DND-41 (cell line): ENCODE results near the gene ADARB2.

Source experiments
- ATAC-seq: fragments of 200-7000 bp; cut with Tn5 transposase; 3 replicates; pipeline ENCODE4 v1.9.1; 2021; ENCODE audit warnings: low read depth; ENCODE audit not compliant: insufficient read depth
- DNase-seq: peaks from one replicate; pipeline ENCODE4 v3.0.0-alpha.2; 2020
- H2AFZ ChIP-seq: 2 replicates; pipeline ENCODE4 v1.6.0; 2012; ENCODE audit warnings: low read depth, low read length
- H3K27ac ChIP-seq: 2 replicates; pipeline ENCODE4 v1.5.1; 2012; ENCODE audit warnings: low read length, inconsistent platforms
- H3K27me3 ChIP-seq: fragments of 200-600 bp; sonication (generic); 2 replicates; pipeline ENCODE4 v1.6.0; 2012; ENCODE audit warnings: low read length, mild to moderate bottlenecking, inconsistent platforms; ENCODE audit not compliant: insufficient read depth, poor library complexity
- H3K36me3 ChIP-seq: 2 replicates; pipeline ENCODE4 v1.5.1; 2012; ENCODE audit warnings: low read length, inconsistent platforms; ENCODE audit not compliant: insufficient read depth
- H3K4me1 ChIP-seq: 2 replicates; pipeline ENCODE4 v1.5.1; 2012; ENCODE audit warnings: mild to moderate bottlenecking, low read length; ENCODE audit not compliant: insufficient read depth
- H3K4me2 ChIP-seq: 2 replicates; pipeline ENCODE4 v1.6.0; 2012; ENCODE audit warnings: mild to moderate bottlenecking, moderate library complexity, low read length, inconsistent platforms; ENCODE audit not compliant: insufficient read depth
- H3K4me3 ChIP-seq, 2 experiments: fragments of 200-600 bp in 1 of 2; shearing (Covaris generic) in 1 of 2; 2 replicates each; pipeline ENCODE4 v1.5.1; 2012 to 2016; ENCODE audit warnings: inconsistent platforms in 2 of 2, low read length in 2 of 2, mild to moderate bottlenecking in 2 of 2, low read depth in 1 of 2, moderate library complexity in 1 of 2
- H3K79me2 ChIP-seq: 2 replicates; pipeline ENCODE4 v1.6.0; 2012; ENCODE audit warnings: low read length, inconsistent platforms; ENCODE audit not compliant: insufficient read depth
- H3K9ac ChIP-seq: 2 replicates; pipeline ENCODE4 v1.6.0; 2012; ENCODE audit warnings: low read depth, mild to moderate bottlenecking, inconsistent platforms, low read length, moderate library complexity
- H3K9me3 ChIP-seq: 2 replicates; pipeline ENCODE4 v1.5.1; 2012; ENCODE audit warnings: low read length, moderate library complexity, mild to moderate bottlenecking, inconsistent platforms; ENCODE audit not compliant: insufficient read depth, severe bottlenecking
- H4K20me1 ChIP-seq: 2 replicates; pipeline ENCODE4 v1.6.0; 2012; ENCODE audit warnings: low read length; ENCODE audit not compliant: insufficient read depth
- CTCF ChIP-seq: IDR thresholded peaks from 2 replicates; pipeline ENCODE4 v1.5.1; 2012; ENCODE audit warnings: borderline replicate concordance, low read length, moderate library complexity, mild to moderate bottlenecking; ENCODE audit not compliant: poor library complexity, severe bottlenecking; ENCODE audit errors: extremely low read depth
- EZH2 ChIP-seq: IDR thresholded peaks from 3 replicates; pipeline ENCODE4 v1.6.1; 2012; ENCODE audit warnings: borderline replicate concordance, low read depth, mild to moderate bottlenecking, moderate library complexity, low read length, inconsistent platforms; ENCODE audit not compliant: severe bottlenecking

Gene ADARB2

GRCh38 chr10:1308173-1308961, 429.0 kb downstream of the ADARB2 start:
- Histone ChIP-seq H2AFZ (no peak overlapping the region), H3K4me2 (no peak overlapping the region), H3K79me2 (no peaks in the 10 kb centered on the region), H3K9me3 (no peaks in the 10 kb centered on the region), H3K27me3 (no peaks in the 10 kb centered on the region), H3K4me1 (peaks cover 2% of the 10 kb centered on the region; the same call in 1 of the 2 replicates), H3K9ac (no peak overlapping the region), H3K36me3 (no peaks in the 10 kb centered on the region), H3K27ac (no peak overlapping the region), H4K20me1 (no peaks in the 10 kb centered on the region), H3K4me3 (no peak overlapping the region)
- no peak for ATAC-seq
- DNase-seq = no peak
- TF ChIP-seq EZH2 (no peak), CTCF (no peak)

- Histone ChIP-seq H3K27me3 (no peaks in the 10 kb centered on the region), H3K4me1 (no peaks in the 10 kb centered on the region), H3K79me2 (no peaks in the 10 kb centered on the region), H3K9ac (no peak overlapping the region), H3K4me3 (no peak overlapping the region), H4K20me1 (no peaks in the 10 kb centered on the region), H3K4me2 (no peak overlapping the region), H3K9me3 (no peaks in the 10 kb centered on the region), H3K27ac (no peak overlapping the region), H2AFZ (no peak overlapping the region), H3K36me3 (no peaks in the 10 kb centered on the region)
- TF ChIP-seq EZH2 (no peak), CTCF (peak; percentile 17)
- DNase-seq = no peak
- no peak for ATAC-seq
Measured at GRCh38 chr10:1301143-1301542, 436.2 kb downstream of the ADARB2 start.

- Histone ChIP-seq H3K4me3 (no peak overlapping the region), H3K27me3 (no peaks in the 10 kb centered on the region), H3K36me3 (no peaks in the 10 kb centered on the region), H3K4me2 (no peak overlapping the region), H3K27ac (no peak overlapping the region), H3K79me2 (no peaks in the 10 kb centered on the region), H2AFZ (no peak overlapping the region), H4K20me1 (no peaks in the 10 kb centered on the region), H3K9me3 (no peaks in the 10 kb centered on the region), H3K9ac (no peak overlapping the region), H3K4me1 (no peaks in the 10 kb centered on the region)
- TF ChIP-seq CTCF (no peak), EZH2 (no peak)
- DNase-seq = no peak
- ATAC-seq = no peak
Measured at GRCh38 chr10:1300218-1300617, 437.1 kb downstream of the ADARB2 start.
